ENCODE results near the gene CACNA2D3.

Gene CACNA2D3

GRCh38 chr3:54304877-54305276 is 182.5 kb downstream of the CACNA2D3 start:
- H3K4me3 ChIP-seq (ENCODE audit: low read length), result no peak overlapping the region
- TF ChIP-seq, protein P1, sequence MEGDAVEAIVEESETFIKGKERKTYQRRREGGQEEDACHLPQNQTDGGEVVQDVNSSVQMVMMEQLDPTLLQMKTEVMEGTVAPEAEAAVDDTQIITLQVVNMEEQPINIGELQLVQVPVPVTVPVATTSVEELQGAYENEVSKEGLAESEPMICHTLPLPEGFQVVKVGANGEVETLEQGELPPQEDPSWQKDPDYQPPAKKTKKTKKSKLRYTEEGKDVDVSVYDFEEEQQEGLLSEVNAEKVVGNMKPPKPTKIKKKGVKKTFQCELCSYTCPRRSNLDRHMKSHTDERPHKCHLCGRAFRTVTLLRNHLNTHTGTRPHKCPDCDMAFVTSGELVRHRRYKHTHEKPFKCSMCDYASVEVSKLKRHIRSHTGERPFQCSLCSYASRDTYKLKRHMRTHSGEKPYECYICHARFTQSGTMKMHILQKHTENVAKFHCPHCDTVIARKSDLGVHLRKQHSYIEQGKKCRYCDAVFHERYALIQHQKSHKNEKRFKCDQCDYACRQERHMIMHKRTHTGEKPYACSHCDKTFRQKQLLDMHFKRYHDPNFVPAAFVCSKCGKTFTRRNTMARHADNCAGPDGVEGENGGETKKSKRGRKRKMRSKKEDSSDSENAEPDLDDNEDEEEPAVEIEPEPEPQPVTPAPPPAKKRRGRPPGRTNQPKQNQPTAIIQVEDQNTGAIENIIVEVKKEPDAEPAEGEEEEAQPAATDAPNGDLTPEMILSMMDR (conservative IDR thresholded peaks at IDR 0.05; ENCODE audit: low read length), result no peak
- no peak for DNase-seq (ENCODE audit: low read depth)

- TF ChIP-seq, protein P1 (conservative IDR thresholded peaks at IDR 0.05; ENCODE audit: low read length), result no peak
- H3K4me3 ChIP-seq (ENCODE audit: low read length), result no peak overlapping the region
- DNase-seq (ENCODE audit: low read depth), result no peak
Measured at GRCh38 chr3:54305409-54306099, 183.2 kb downstream of the CACNA2D3 start.

DNA sequence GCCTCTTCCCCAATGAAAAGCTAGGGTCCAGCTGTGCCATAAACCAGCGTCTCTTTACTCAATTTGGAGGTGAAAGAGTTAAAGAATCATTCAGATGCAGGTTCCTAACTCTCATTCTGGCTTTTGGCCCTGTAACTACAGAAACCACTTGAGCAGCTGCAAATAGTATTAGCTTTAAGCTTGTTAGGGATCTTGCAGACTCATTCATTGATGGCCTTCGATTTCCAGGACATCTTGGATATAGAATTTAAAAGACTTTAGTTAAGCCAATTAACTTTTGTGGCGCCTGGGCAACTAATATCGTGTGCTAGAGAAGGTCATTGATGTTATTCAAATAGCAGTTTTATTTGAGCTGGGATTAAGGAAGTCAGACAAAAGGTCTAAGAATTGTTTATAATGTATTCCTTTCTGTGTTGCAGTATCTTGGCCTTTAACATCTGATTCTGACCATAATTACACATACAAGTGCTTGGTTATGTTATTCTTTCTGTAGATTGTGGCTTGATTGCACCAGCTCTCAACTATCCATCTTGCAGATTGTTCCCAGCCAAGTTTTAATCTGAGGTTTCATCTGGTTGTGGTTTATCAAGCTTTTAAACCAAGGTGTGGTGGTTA is 185.3 kb downstream of the CACNA2D3 start:
- TF ChIP-seq, protein P1 (conservative IDR thresholded peaks at IDR 0.05; ENCODE audit: low read length), result no peak
- no peak for DNase-seq (ENCODE audit: low read depth)
- no peak overlapping the region for H3K4me3 ChIP-seq (ENCODE audit: low read length)

- no peak for DNase-seq (ENCODE audit: low read depth)
- H3K4me3 ChIP-seq (ENCODE audit: low read length), result no peak overlapping the region
- TF ChIP-seq, protein P1 (conservative IDR thresholded peaks at IDR 0.05; ENCODE audit: low read length), result no peak
Measured at GRCh38 chr3:54309601-54310000, 187.2 kb downstream of the CACNA2D3 start.

DNA sequence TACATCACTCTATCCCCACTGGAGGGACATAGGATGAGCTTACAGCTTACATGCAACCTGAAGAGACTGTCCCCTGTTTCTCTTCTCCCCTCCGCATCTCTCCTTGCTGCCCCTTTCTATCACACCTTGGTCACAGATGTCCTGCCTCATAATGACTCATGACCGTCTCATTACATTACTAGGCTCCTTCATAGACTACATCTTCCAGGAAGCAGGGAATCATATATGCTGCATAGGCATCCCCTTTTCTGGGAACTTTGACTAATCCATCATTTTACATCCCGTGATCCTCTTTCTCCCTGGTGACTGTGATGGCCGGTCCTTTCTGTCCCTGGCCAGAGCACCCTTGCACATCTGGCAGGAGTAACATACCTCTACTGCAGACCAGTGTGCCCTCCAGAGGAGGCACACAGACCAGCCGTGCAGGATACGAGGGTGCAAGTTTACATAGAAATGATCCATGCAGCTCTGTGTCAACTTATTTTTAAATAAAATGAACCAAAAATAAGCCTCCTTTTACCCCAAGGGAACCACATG is 188.9 kb downstream of the CACNA2D3 start:
- DNase-seq (ENCODE audit: low read depth), result no peak
- TF ChIP-seq, protein P1 (conservative IDR thresholded peaks at IDR 0.05; ENCODE audit: low read length), result no peak
- H3K4me3 ChIP-seq (ENCODE audit: low read length), result no peak overlapping the region

DNA sequence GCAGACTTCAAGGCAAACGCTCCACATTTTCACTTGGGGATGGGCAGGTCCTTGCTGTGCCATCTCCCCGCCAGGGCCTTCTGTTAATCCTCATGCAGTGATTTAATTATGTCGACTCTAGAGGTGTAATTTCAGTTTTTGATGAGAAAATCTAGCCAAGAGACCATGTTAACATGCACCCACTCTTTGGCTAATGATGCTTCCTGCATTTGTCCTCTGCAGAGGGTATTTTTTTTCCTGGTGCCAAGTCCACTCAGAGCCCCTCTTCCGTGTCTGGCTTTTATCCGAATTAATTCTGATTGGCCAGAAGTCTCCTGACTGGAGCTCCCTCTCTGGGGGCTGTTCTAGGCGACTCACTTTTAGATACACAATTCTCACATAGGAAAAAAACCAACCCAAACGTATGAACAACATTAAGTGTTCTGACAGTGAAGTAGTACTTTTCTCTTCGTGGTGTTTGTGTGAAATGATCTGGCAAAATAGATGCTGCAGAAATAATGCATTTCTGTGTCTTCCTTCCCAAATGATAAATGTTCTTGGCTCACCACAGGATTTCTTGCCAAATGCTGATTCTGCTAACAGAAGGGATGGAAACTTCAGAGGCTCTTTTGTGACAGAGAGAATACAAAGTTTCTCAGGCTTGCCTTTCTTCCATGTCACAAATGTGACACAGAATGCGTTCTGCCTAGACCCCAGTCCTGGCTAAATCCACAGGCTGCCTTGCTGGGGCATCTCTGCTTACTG is 190.0 kb downstream of the CACNA2D3 start:
- no peak overlapping the region for H3K4me3 ChIP-seq (ENCODE audit: low read length)
- TF ChIP-seq, protein P1 (conservative IDR thresholded peaks at IDR 0.05; ENCODE audit: low read length), result no peak
- no peak for DNase-seq (ENCODE audit: low read depth)
